Measurements from ENCODE around the gene C3orf18.

The C3orf18 gene

DNA sequence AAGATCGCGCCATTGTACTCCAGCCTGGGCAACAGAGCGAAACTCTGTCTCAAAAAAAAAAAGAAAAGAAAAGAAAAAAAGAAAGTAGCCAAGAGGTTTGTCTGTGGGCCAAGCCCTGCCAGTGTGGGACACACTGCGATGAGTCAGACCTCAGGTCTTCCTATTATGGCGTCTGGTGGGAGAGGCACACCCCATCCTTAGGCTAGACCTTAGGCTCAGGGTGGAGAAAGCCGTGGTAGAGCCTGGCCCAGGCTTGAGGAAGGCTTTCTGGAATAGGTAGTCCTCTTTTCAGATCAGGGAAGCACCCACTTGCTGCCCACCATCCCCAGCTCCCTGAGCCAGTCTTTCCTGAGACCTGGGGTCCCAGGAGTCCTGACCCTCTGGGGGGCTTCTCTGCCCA is 7.8 kb upstream of the C3orf18 start:
- no peaks in the 10 kb centered on the region for H3K27me3 ChIP-seq (ENCODE audit: insufficient read depth, insufficient read length)
- H3K9ac ChIP-seq (ENCODE audit: insufficient read length, low read depth): no peak overlapping the region
- no peak for DNase-seq (ENCODE audit: low read depth, low spot score)
- H3K4me1 ChIP-seq (ENCODE audit: insufficient read depth, insufficient read length): peaks cover 1% of the 10 kb centered on the region
- H3K9me3 ChIP-seq (ENCODE audit: insufficient read depth, low read length): no peaks in the 10 kb centered on the region
- H3K4me3 ChIP-seq (ENCODE audit: insufficient read length, low read depth): no peak overlapping the region
- no peak for TF ChIP-seq SUZ12 (IDR thresholded peaks at IDR 0.05; ENCODE audit: extremely low read depth, insufficient read depth, insufficient read length)
- TF ChIP-seq YY1 (IDR thresholded peaks at IDR 0.05; ENCODE audit: insufficient read depth, insufficient read length): no peak
- no peak for TF ChIP-seq ZNF274 (IDR thresholded peaks at IDR 0.05; ENCODE audit: low read depth, low read length)
- peaks cover 94% of the 10 kb centered on the region for H3K36me3 ChIP-seq (ENCODE audit: insufficient read depth, insufficient read length, low read length)

DNA sequence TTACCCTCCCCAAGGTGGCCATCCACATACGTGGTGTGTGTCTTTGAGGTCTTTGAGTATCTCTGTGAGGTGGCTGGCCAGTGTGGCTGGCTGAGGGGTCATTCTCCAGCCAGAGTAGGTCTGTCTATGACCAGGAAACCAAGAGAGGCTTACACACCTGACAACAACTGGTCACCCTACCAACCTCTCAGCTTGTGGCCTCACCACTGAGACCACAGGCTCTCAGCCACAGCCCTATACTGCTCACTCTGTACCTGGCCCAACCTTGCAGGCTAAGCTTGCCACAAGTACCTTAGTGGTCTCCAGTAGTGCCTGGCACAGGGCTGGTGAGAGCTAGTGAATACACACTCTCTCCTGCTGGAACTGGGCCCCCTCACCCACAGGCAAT is 6.9 kb upstream of the C3orf18 start:
- Histone ChIP-seq H3K4me1 (ENCODE audit: insufficient read depth, insufficient read length) (peaks cover 1% of the 10 kb centered on the region), H3K9ac (ENCODE audit: insufficient read length, low read depth) (no peak overlapping the region), H3K27me3 (ENCODE audit: insufficient read depth, insufficient read length) (no peaks in the 10 kb centered on the region), H3K4me3 (ENCODE audit: insufficient read length, low read depth) (no peak overlapping the region), H3K9me3 (ENCODE audit: insufficient read depth, low read length) (no peaks in the 10 kb centered on the region), H3K36me3 (ENCODE audit: insufficient read depth, insufficient read length, low read length) (peaks cover 86% of the 10 kb centered on the region)
- TF ChIP-seq ZNF274 (IDR thresholded peaks at IDR 0.05; ENCODE audit: low read depth, low read length) (no peak), SUZ12 (IDR thresholded peaks at IDR 0.05; ENCODE audit: extremely low read depth, insufficient read depth, insufficient read length) (no peak), YY1 (IDR thresholded peaks at IDR 0.05; ENCODE audit: insufficient read depth, insufficient read length) (no peak)
- DNase-seq (ENCODE audit: low read depth, low spot score): no peak

DNA sequence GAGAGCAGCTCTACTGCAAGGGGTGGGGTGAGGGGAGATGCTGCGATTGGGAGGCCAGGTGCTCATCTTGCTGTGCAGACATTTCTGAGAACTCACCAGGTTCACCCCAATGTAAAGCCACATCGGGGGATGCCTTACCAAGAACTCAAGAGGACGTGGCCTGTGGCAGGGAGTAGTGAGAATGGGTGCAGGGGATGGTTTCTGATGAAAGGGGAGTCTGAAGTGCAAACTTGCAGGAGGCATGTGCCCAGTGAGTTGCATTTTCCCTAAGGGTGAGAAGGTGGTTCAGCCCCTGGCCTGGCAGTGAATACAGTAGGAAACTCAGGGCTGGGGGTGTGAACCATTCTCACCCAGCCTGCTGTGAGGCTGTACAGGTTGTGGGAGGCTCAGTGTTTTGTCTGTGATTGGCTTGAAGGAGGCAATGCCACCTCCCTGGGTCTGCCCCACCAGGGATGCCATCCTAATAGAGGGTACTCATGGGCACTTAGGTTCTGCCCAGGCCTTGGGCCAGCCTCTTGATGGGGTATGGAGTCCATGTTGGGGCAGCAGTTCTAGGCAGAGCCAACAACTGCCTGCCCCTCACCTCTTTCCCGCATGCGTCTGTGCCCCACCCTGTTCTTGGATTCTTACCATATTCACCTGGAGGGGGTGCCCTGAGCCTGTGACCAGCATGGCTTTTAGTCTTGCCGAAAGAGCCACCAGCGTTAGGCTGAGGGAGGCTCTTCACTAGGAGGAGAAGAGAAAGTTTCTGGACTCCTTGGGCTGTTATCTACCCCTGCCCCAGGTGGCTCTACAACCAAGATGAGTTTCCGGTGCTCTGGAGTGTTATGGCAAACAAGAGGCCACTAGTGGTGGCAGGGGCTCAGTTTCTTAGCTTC is 6.3 kb upstream of the C3orf18 start:
- Histone ChIP-seq H3K36me3 (ENCODE audit: insufficient read depth, insufficient read length, low read length) (peaks cover 80% of the 10 kb centered on the region), H3K4me1 (ENCODE audit: insufficient read depth, insufficient read length) (peaks cover 1% of the 10 kb centered on the region), H3K27me3 (ENCODE audit: insufficient read depth, insufficient read length) (no peaks in the 10 kb centered on the region), H3K9ac (ENCODE audit: insufficient read length, low read depth) (no peak overlapping the region), H3K9me3 (ENCODE audit: insufficient read depth, low read length) (no peaks in the 10 kb centered on the region), H3K4me3 (ENCODE audit: insufficient read length, low read depth) (no peak overlapping the region)
- DNase-seq (ENCODE audit: low read depth, low spot score): no peak
- no peak for TF ChIP-seq ZNF274 (IDR thresholded peaks at IDR 0.05; ENCODE audit: low read depth, low read length)
- no peak for TF ChIP-seq YY1 (IDR thresholded peaks at IDR 0.05; ENCODE audit: insufficient read depth, insufficient read length)
- no peak for TF ChIP-seq SUZ12 (IDR thresholded peaks at IDR 0.05; ENCODE audit: extremely low read depth, insufficient read depth, insufficient read length)

DNA sequence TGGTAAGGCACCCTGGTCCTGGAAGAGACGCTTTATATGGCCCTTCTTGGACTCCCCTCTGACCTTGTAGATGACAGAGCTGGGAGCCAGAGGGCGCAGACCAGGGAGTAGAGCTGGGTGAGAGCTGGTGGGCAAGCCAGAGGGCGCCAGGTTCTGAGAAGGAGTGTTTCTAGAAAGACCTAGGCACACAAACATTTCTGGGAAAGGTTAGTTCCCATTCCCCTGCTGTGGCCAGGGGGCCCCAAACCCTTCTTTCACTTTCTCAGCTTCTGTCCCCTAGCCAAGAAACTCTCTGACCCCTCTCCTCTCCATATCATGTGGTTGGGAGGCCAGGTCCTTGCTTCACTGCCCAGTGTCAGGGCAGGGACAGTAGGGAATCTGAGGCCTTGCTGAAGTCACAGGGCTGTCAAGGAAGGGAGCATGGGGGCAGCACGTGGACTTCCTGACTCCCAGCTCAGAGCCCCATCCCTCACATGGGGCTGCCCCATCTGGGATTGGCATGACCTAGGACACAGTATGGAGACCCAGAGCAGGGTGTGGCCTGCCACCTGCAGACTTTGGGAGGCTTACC is 5.3 kb upstream of the C3orf18 start:
- Histone ChIP-seq H3K36me3 (ENCODE audit: insufficient read depth, insufficient read length, low read length) (peaks cover 70% of the 10 kb centered on the region), H3K9me3 (ENCODE audit: insufficient read depth, low read length) (no peaks in the 10 kb centered on the region), H3K4me1 (ENCODE audit: insufficient read depth, insufficient read length) (peaks cover 1% of the 10 kb centered on the region), H3K4me3 (ENCODE audit: insufficient read length, low read depth) (no peak overlapping the region), H3K27me3 (ENCODE audit: insufficient read depth, insufficient read length) (no peaks in the 10 kb centered on the region), H3K9ac (ENCODE audit: insufficient read length, low read depth) (no peak overlapping the region)
- no peak for DNase-seq (ENCODE audit: low read depth, low spot score)
- TF ChIP-seq YY1 (IDR thresholded peaks at IDR 0.05; ENCODE audit: insufficient read depth, insufficient read length) (no peak), SUZ12 (IDR thresholded peaks at IDR 0.05; ENCODE audit: extremely low read depth, insufficient read depth, insufficient read length) (no peak), ZNF274 (IDR thresholded peaks at IDR 0.05; ENCODE audit: low read depth, low read length) (no peak)

DNA sequence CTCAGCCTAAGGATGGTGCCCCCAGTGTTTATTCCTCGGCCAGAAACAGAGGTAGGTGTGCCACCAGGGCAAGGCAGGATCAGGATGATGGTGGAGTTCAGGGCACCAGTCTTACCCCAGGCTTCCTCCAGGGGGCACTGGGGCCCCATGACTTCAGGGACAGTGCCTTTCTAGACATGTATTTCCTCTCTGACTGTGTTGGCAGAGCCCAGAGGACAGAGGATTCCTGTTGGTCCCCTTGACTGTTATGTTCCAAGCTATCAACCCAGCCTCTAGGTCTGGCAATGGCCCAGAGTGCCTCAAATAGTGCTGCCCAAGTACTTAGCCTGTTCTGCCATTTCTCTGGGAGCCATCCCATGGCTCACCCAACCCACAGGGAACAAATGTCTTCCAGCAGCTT is 4.6 kb upstream of the C3orf18 start:
- peak; percentile 44 for DNase-seq (ENCODE audit: low read depth, low spot score)
- H3K27me3 ChIP-seq (ENCODE audit: insufficient read depth, insufficient read length): peaks cover 3% of the 10 kb centered on the region
- TF ChIP-seq SUZ12 (IDR thresholded peaks at IDR 0.05; ENCODE audit: extremely low read depth, insufficient read depth, insufficient read length): no peak
- TF ChIP-seq YY1 (IDR thresholded peaks at IDR 0.05; ENCODE audit: insufficient read depth, insufficient read length): no peak
- TF ChIP-seq ZNF274 (IDR thresholded peaks at IDR 0.05; ENCODE audit: low read depth, low read length): no peak
- H3K4me3 ChIP-seq (ENCODE audit: insufficient read length, low read depth): no peak overlapping the region
- no peaks in the 10 kb centered on the region for H3K9me3 ChIP-seq (ENCODE audit: insufficient read depth, low read length)
- peaks cover 1% of the 10 kb centered on the region for H3K4me1 ChIP-seq (ENCODE audit: insufficient read depth, insufficient read length)
- H3K36me3 ChIP-seq (ENCODE audit: insufficient read depth, insufficient read length, low read length): peaks cover 63% of the 10 kb centered on the region
- H3K9ac ChIP-seq (ENCODE audit: insufficient read length, low read depth): no peak overlapping the region

DNA sequence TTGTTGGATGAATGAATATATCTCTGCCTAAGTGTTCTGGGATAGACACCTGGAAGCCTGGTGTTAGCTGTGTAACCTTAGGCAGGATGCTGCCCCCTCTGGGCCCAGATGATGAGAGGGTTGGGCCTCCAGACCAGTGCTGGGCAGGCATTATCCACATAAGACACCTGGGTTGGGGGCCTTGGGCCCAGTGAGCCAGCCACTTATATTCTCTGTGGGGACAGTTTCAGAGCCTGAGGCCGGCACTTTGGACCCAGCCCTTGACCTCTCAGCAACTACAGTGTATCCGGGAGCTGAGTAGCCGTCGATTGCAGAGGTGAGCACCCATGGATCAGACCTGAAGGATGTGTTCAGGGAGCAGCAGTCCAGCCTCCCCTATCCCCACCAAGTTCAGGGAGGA is 3.9 kb upstream of the C3orf18 start:
- peaks cover 56% of the 10 kb centered on the region for H3K36me3 ChIP-seq (ENCODE audit: insufficient read depth, insufficient read length, low read length)
- H3K9me3 ChIP-seq (ENCODE audit: insufficient read depth, low read length): no peaks in the 10 kb centered on the region
- no peak for DNase-seq (ENCODE audit: low read depth, low spot score)
- TF ChIP-seq SUZ12 (IDR thresholded peaks at IDR 0.05; ENCODE audit: extremely low read depth, insufficient read depth, insufficient read length): no peak
- no peak for TF ChIP-seq YY1 (IDR thresholded peaks at IDR 0.05; ENCODE audit: insufficient read depth, insufficient read length)
- no peak for TF ChIP-seq ZNF274 (IDR thresholded peaks at IDR 0.05; ENCODE audit: low read depth, low read length)
- peaks cover 7% of the 10 kb centered on the region for H3K4me1 ChIP-seq (ENCODE audit: insufficient read depth, insufficient read length)
- peaks cover 10% of the 10 kb centered on the region for H3K27me3 ChIP-seq (ENCODE audit: insufficient read depth, insufficient read length)
- H3K9ac ChIP-seq (ENCODE audit: insufficient read length, low read depth): no peak overlapping the region
- no peak overlapping the region for H3K4me3 ChIP-seq (ENCODE audit: insufficient read length, low read depth)

DNA sequence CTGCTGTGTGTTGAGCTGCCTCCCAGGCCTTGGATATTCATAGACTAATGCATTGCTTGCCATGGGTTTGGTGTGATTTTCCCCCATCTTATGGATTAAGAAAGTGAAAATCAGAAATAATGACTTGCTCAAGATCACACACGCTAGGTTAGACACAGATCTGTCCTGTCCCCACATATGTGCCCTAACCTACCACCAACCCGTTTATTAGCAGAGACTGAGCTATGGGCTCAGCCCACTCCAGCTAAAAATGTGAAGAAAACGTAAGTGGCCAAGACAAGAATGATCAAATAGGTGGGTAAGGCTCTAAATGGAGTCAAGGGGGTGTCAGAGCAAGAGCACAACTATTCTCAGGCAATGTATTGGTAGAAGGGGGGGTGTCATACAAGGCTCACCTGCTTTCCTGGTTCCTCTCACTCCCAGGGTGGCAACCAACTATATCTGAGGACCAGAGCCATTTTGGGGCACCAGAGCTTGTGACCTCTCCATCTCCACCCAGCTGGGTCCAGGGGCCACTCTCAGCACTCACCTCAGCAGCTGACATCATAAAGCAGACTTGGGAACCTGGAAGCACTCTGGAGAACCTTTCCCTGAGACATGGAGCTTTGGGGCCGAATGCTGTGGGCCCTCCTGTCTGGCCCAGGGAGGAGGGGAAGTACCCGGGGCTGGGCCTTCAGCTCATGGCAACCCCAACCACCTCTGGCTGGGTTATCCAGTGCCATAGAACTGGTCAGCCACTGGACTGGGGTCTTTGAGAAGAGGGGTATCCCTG is 3.1 kb upstream of the C3orf18 start:
- TF ChIP-seq ZNF274 (IDR thresholded peaks at IDR 0.05; ENCODE audit: low read depth, low read length) (no peak), YY1 (IDR thresholded peaks at IDR 0.05; ENCODE audit: insufficient read depth, insufficient read length) (no peak), SUZ12 (IDR thresholded peaks at IDR 0.05; ENCODE audit: extremely low read depth, insufficient read depth, insufficient read length) (no peak)
- Histone ChIP-seq H3K4me3 (ENCODE audit: insufficient read length, low read depth) (no peak overlapping the region), H3K4me1 (ENCODE audit: insufficient read depth, insufficient read length) (peaks cover 7% of the 10 kb centered on the region), H3K27me3 (ENCODE audit: insufficient read depth, insufficient read length) (peaks cover 17% of the 10 kb centered on the region), H3K36me3 (ENCODE audit: insufficient read depth, insufficient read length, low read length) (peaks cover 49% of the 10 kb centered on the region), H3K9ac (ENCODE audit: insufficient read length, low read depth) (peak overlapping the region; percentile 37), H3K9me3 (ENCODE audit: insufficient read depth, low read length) (no peaks in the 10 kb centered on the region)
- DNase-seq (ENCODE audit: low read depth, low spot score): no peak

Data from NT2/D1 (cell line).